Ishikawa (cell line): Measurements from ENCODE around the gene TUBGCP2.

Experiments used
- CEBPB ChIP-seq: IDR thresholded peaks from 2 replicates; pipeline ENCODE4 v1.6.1; 2012
- CREB1 ChIP-seq: IDR thresholded peaks from 2 replicates; pipeline ENCODE4 v1.6.1; 2012; ENCODE audit warnings: low read depth
- EGR1 ChIP-seq: IDR thresholded peaks from 2 replicates; pipeline ENCODE4 v1.6.1; 2012
- EP300 ChIP-seq: IDR thresholded peaks from 2 replicates; pipeline ENCODE4 v1.6.1; 2012; ENCODE audit warnings: borderline replicate concordance
- FOXM1 ChIP-seq: IDR thresholded peaks from 2 replicates; pipeline ENCODE4 v1.6.1; 2012; ENCODE audit warnings: low read depth, borderline replicate concordance
- NFIC ChIP-seq: IDR thresholded peaks from 2 replicates; pipeline ENCODE4 v1.6.1; 2012
- RAD21 ChIP-seq: IDR thresholded peaks from 2 replicates; pipeline ENCODE4 v1.6.1; 2012; ENCODE audit warnings: low read depth
- TAF1 ChIP-seq: IDR thresholded peaks from 2 replicates; pipeline ENCODE4 v1.6.1; 2012; ENCODE audit warnings: low read depth, mild to moderate bottlenecking
- TCF12 ChIP-seq: IDR thresholded peaks from 2 replicates; pipeline ENCODE4 v1.6.1; 2012; ENCODE audit warnings: low read depth
- TEAD4 ChIP-seq: IDR thresholded peaks from 2 replicates; pipeline ENCODE4 v1.6.1; 2012
- YY1 ChIP-seq: IDR thresholded peaks from 2 replicates; pipeline ENCODE4 v1.6.1; 2012; ENCODE audit warnings: low read depth
- ZBTB7A ChIP-seq: IDR thresholded peaks from 2 replicates; pipeline ENCODE4 v1.6.1; 2012; ENCODE audit warnings: low read depth
- TF ChIP-seq, protein P1 (sequence below): IDR thresholded peaks from 2 replicates; pipeline ENCODE4 v1.6.1; 2012; ENCODE audit warnings: low read depth, mild to moderate bottlenecking
- TF ChIP-seq, protein P2 (sequence below): IDR thresholded peaks from 2 replicates; pipeline ENCODE4 v1.6.1; 2012
- TF ChIP-seq, protein P3 (sequence below): IDR thresholded peaks from 2 replicates; pipeline ENCODE4 v1.6.1; 2012

The TUBGCP2 gene

DNA sequence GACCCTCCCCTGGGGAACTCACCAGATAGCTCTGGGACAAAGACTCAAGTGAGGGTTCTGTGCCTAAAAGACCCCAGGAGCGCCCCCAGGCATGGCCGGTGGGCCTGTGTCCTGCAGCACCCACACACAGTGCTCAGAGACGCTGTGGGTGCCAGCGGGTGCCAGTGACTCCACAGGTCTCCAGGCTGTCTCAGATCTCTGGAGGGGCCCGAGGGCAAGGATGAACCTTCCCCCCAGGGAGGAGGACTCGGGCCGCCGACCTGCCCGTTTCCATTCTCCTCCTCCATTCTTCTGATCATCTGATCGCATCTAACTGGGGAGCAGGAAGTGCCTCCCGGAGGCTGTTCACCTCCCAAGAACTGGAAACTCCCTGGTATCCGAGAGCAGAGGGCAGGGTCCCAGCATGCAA is 33.0 kb downstream of the TUBGCP2 start:
- TF ChIP-seq, protein P1, sequence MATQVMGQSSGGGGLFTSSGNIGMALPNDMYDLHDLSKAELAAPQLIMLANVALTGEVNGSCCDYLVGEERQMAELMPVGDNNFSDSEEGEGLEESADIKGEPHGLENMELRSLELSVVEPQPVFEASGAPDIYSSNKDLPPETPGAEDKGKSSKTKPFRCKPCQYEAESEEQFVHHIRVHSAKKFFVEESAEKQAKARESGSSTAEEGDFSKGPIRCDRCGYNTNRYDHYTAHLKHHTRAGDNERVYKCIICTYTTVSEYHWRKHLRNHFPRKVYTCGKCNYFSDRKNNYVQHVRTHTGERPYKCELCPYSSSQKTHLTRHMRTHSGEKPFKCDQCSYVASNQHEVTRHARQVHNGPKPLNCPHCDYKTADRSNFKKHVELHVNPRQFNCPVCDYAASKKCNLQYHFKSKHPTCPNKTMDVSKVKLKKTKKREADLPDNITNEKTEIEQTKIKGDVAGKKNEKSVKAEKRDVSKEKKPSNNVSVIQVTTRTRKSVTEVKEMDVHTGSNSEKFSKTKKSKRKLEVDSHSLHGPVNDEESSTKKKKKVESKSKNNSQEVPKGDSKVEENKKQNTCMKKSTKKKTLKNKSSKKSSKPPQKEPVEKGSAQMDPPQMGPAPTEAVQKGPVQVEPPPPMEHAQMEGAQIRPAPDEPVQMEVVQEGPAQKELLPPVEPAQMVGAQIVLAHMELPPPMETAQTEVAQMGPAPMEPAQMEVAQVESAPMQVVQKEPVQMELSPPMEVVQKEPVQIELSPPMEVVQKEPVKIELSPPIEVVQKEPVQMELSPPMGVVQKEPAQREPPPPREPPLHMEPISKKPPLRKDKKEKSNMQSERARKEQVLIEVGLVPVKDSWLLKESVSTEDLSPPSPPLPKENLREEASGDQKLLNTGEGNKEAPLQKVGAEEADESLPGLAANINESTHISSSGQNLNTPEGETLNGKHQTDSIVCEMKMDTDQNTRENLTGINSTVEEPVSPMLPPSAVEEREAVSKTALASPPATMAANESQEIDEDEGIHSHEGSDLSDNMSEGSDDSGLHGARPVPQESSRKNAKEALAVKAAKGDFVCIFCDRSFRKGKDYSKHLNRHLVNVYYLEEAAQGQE: no peak
- TF ChIP-seq TEAD4 (no peak), TCF12 (no peak)
- TF ChIP-seq, protein P2, sequence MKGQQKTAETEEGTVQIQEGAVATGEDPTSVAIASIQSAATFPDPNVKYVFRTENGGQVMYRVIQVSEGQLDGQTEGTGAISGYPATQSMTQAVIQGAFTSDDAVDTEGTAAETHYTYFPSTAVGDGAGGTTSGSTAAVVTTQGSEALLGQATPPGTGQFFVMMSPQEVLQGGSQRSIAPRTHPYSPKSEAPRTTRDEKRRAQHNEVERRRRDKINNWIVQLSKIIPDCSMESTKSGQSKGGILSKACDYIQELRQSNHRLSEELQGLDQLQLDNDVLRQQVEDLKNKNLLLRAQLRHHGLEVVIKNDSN: no peak

DNA sequence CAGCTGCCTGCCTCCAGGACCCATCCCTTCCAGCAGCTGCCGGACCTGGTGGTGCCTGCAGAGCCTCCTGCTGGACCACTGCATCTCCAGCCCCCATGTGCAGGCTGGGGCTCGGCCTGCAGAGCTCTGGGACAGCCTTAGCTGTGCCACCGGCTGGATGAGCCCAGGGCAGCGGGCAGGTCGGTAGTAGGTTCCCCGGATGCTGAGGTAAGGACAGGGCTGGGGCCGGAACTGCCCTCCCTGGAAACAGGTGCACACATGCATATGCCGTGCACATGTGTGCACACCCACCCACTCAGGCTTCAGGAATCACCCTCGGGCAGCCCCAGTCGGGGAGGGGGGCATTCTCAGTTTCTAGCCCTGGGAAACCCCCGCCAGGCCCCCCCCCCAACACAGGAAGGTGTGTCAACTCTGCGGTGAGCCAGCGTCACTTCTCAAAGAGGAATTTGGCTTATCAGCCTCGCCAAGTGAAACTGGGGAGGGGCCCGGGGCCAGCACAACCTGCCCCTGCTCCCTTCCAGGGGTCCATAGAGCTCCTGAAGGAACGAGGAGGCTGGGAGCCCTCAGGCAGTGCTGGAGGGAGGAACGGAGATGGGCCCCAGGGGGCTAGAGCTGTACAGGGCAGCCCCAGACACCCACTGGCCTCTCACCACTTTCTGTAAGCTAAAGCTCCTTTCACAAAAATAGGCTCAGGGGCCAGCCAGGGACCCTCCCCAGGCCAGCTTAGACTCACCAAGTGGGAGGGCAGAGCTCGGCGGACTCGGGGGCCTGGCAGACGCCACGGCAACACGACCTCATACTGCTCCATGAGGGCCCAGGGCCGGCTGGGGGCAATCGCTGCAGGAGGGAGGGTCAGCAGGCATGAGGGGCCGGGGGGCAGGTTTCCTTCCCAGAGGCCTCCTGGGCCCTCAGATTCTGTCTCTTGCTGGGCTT is 33.7 kb downstream of the TUBGCP2 start:
- TF ChIP-seq TAF1: no peak
- TF ChIP-seq, protein P1: no peak
- TF ChIP-seq CEBPB: no peak
- no peak for TF ChIP-seq RAD21
- TF ChIP-seq NFIC: no peak
- no peak for TF ChIP-seq YY1
- TF ChIP-seq, protein P3, sequence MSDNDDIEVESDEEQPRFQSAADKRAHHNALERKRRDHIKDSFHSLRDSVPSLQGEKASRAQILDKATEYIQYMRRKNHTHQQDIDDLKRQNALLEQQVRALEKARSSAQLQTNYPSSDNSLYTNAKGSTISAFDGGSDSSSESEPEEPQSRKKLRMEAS: no peak
- no peak for TF ChIP-seq TCF12
- no peak for TF ChIP-seq ZBTB7A

GRCh38 chr10:133273534-133274143 is 35.0 kb downstream of the TUBGCP2 start:
- TF ChIP-seq, protein P2: no peak
- TF ChIP-seq ZBTB7A (no peak), NFIC (no peak), EP300 (no peak), TEAD4 (no peak), YY1 (no peak), TCF12 (no peak), RAD21 (no peak), CREB1 (no peak), CEBPB (no peak)
- TF ChIP-seq, protein P3: no peak
- TF ChIP-seq, protein P1: no peak

GRCh38 chr10:133272964-133273420 is 35.7 kb downstream of the TUBGCP2 start:
- TF ChIP-seq, protein P1: no peak
- TF ChIP-seq CEBPB (no peak), CREB1 (no peak), EGR1 (no peak), EP300 (no peak), RAD21 (no peak), ZBTB7A (no peak), NFIC (no peak), FOXM1 (no peak)
- TF ChIP-seq, protein P2: no peak
- TF ChIP-seq, protein P3: no peak
